Measurements from ENCODE around the gene OR4D1. TPM values are rescaled to one million over a fixed set of nuclear protein-coding genes. Genes with fewer than 3 reads are reported as not detected.

OR4D1 gene
- total and polyA plus RNA-seq, 2 of the 4 experiments (the other 2 are of a cell fraction): not detected

DNA sequence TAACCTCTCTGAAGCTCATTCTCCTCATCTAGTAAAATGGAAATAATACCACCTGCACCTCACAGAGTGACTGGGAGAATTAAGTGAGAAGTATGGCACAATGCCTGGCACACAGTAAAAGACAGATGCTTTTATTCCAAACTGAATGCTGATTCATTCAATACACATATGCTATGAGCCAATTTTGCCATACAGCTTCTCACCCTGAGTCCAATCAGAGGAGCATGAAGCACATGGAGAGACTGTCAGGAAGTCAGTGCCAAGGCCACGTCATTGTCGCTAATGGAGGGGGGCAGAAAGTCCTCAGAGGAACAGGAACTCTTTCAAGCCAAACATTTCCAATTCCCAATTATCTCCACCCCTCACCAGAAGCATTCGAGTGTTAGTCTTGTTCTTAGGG, 59.3 kb downstream of the OR4D1 start:
- POLR2A ChIA-PET (ENCODE audit: unreplicated experiment): no interaction called here
- WGBS, 2 experiments (ENCODE audit: extremely low coverage in 2 of 2, insufficient read length in 1 of 2): 86% methylated on average over 1 of the region's 3 CpGs; no CpG with 5 or more reads in 1 of the 2 experiments

More for the DNA sequence above, 59.3 kb downstream of the OR4D1 start:
- Histone ChIP-seq H3K79me1 (ENCODE audit: low read depth in 1 of 2, low read length in 2 of 2) (no peaks in the 10 kb centered on the region), H2BK15ac (ENCODE audit: low read depth, low read length) (no peak overlapping the region), H4K20me1 (ENCODE audit: insufficient read depth, low read length) (no peaks in the 10 kb centered on the region), H3K9me1 (ENCODE audit: insufficient read depth, low read length) (no peaks in the 10 kb centered on the region), H3K18ac (ENCODE audit: low read depth, low read length) (no peak overlapping the region), H3K27ac (ENCODE audit: insufficient read depth, low read length) (no peak overlapping the region), H2BK20ac (ENCODE audit: low read depth, low read length) (no peak overlapping the region), H3K4me1 (ENCODE audit: control insufficient read depth, insufficient read depth, low read length) (no peaks in the 10 kb centered on the region), H3K36me3 (ENCODE audit: control insufficient read depth, insufficient read depth, low read length) (peaks cover 22% of the 10 kb centered on the region), H2AK9ac (replicated peaks; ENCODE audit: low read depth, low read length, poor library complexity) (no peak overlapping the region), H3K14ac (replicated peaks; ENCODE audit: low read depth, low read length) (no peak overlapping the region), H3K4me3 (ENCODE audit: insufficient read depth, low read depth, low read length) (no peak overlapping the region), H2BK5ac (ENCODE audit: low read depth, low read length, poor library complexity, severe bottlenecking) (no peak overlapping the region), H4K8ac (ENCODE audit: low read depth in 2 of 2, low read length in 2 of 2) (no peak overlapping the region), H4K91ac (ENCODE audit: insufficient read depth, low read depth, low read length) (no peak overlapping the region), H2AK5ac (ENCODE audit: low read depth, low read length) (no peak overlapping the region), H3K27me3 (ENCODE audit: control insufficient read depth, insufficient read depth, low read length) (no peaks in the 10 kb centered on the region), H3K56ac (ENCODE audit: extremely low read depth, insufficient read depth, low read length) (no peak overlapping the region), H3K9me3 (ENCODE audit: control insufficient read depth, insufficient read depth, low read length) (no peaks in the 10 kb centered on the region), H2BK120ac (ENCODE audit: low read depth, low read length) (no peak overlapping the region), H4K5ac (ENCODE audit: low read depth, low read length) (no peak overlapping the region), H3K23ac (ENCODE audit: low read depth, low read length) (no peak overlapping the region), H3K4ac (ENCODE audit: low read depth, low read length) (no peak overlapping the region), H2AFZ (replicated peaks; ENCODE audit: low read length, poor library complexity) (no peak overlapping the region), H3K4me2 (ENCODE audit: low read depth, low read length) (no peak overlapping the region), H3K9ac (ENCODE audit: low read depth, low read length) (no peak overlapping the region)
- CTCF ChIA-PET: no interaction called here
- ATAC-seq (ENCODE audit: low read depth) (no peak), DNase-seq (no peak)
- TF ChIP-seq CHD1 (IDR thresholded peaks at IDR 0.05; ENCODE audit: low read depth, low read length) (no peak), NFE2L2 (IDR thresholded peaks at IDR 0.05; ENCODE audit: low read depth, low read length) (no peak), CEBPB (IDR thresholded peaks at IDR 0.05; ENCODE audit: low read depth, low read length) (no peak), RAD21 (IDR thresholded peaks at IDR 0.05; ENCODE audit: low read length) (no peak), MXI1 (IDR thresholded peaks at IDR 0.05; ENCODE audit: borderline replicate concordance, low read depth, low read length) (no peak)
- TF ChIP-seq, protein P1, sequence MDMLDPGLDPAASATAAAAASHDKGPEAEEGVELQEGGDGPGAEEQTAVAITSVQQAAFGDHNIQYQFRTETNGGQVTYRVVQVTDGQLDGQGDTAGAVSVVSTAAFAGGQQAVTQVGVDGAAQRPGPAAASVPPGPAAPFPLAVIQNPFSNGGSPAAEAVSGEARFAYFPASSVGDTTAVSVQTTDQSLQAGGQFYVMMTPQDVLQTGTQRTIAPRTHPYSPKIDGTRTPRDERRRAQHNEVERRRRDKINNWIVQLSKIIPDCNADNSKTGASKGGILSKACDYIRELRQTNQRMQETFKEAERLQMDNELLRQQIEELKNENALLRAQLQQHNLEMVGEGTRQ (IDR thresholded peaks at IDR 0.05; ENCODE audit: low read depth, low read length): no peak
- TF ChIP-seq, protein P2, sequence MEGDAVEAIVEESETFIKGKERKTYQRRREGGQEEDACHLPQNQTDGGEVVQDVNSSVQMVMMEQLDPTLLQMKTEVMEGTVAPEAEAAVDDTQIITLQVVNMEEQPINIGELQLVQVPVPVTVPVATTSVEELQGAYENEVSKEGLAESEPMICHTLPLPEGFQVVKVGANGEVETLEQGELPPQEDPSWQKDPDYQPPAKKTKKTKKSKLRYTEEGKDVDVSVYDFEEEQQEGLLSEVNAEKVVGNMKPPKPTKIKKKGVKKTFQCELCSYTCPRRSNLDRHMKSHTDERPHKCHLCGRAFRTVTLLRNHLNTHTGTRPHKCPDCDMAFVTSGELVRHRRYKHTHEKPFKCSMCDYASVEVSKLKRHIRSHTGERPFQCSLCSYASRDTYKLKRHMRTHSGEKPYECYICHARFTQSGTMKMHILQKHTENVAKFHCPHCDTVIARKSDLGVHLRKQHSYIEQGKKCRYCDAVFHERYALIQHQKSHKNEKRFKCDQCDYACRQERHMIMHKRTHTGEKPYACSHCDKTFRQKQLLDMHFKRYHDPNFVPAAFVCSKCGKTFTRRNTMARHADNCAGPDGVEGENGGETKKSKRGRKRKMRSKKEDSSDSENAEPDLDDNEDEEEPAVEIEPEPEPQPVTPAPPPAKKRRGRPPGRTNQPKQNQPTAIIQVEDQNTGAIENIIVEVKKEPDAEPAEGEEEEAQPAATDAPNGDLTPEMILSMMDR (conservative IDR thresholded peaks at IDR 0.05; ENCODE audit: low read depth, low read length): no peak
- in situ Hi-C loops (cut with MboI; ENCODE audit: low sequenced_read_pairs): no loop called here
- no TSS peak for BruUV-seq (replicated peaks)
- intact Hi-C loops (cut with micrococcal nuclease): no loop called here
- dilution Hi-C loops (cut with HindIII; ENCODE audit: low sequenced_read_pairs, unreplicated experiment): no loop called here

Data from IMR-90 (cell line).